GM12872 (cell line): ENCODE data around the gene TOMT.

Experiments
- CTCF ChIP-seq: IDR thresholded peaks from 3 replicates; pipeline ENCODE4 v1.5.1; 2011; ENCODE audit warnings: low read depth, mild to moderate bottlenecking, low read length, moderate library complexity; ENCODE audit not compliant: insufficient read depth

TOMT gene

GRCh38 chr11:72105888-72106287, at the start of gene TOMT:
Gene TOMT (plus strand): TSS chr11:72105924. CDS start chr11:72105952, 28 bp downstream.
- no peak for TF ChIP-seq CTCF

- no peak for TF ChIP-seq CTCF
Observed at GRCh38 chr11:72058416-72059034, 47.2 kb upstream of the TOMT start.

- no peak for TF ChIP-seq CTCF
Observed at GRCh38 chr11:72061739-72062396, 43.9 kb upstream of the TOMT start.

DNA sequence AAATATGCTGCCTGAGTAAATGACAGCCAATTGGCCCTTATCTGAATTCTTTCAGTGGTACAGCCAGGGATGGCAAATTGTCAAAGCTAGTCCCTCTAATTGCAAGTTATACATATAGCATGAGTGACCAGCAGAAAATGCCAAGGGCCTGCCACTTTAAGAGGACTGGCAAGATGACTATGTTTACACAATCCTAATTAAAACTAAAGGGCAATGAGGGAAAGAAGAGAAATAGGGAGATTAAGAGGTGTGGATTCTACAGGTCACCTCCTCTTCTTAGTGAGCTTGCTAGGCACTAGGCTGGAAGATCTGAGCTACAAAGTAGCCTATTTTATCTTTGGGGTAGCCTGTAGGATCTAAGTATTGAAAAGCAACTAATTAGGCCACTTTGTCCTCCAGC, 38.9 kb upstream of the TOMT start:
- TF ChIP-seq CTCF = no peak

- TF ChIP-seq CTCF = no peak
Observed at GRCh38 chr11:72067266-72067665, 38.5 kb upstream of the TOMT start.

GRCh38 chr11:72067676-72068075, 38.0 kb upstream of the TOMT start:
- no peak for TF ChIP-seq CTCF

- no peak for TF ChIP-seq CTCF
Observed at GRCh38 chr11:72069200-72069599, 36.5 kb upstream of the TOMT start.
